GM12874 (cell line): ENCODE data around the gene KDM1B.

Experiments
- CTCF ChIP-seq: IDR thresholded peaks from 2 replicates; pipeline ENCODE4 v1.5.1; 2011; ENCODE audit warnings: low read depth, mild to moderate bottlenecking, control low read depth, low read length, moderate library complexity; ENCODE audit not compliant: insufficient read depth

Gene KDM1B

GRCh38 chr6:18244251-18244650 is 89.0 kb downstream of the KDM1B start:
- TF ChIP-seq CTCF, result no peak

DNA sequence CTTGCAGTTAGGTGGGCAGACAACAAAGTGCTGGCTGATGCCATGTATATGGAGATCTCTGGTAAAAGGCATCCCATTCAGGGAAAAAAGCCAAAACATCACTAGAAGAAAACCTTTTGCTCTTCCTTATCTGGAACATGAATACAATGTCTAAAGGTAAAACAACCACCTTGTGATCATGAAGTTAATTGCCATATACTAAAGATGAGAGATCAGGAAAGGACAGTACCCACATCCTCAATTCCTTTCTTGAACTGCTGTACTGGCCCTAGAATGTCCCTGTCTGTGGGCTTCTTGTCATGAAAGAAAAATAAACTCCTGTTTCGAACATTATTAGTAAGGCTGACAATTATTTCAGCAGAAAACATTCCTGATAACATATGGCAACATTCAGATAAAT is 89.9 kb downstream of the KDM1B start:
- TF ChIP-seq CTCF, result no peak

DNA sequence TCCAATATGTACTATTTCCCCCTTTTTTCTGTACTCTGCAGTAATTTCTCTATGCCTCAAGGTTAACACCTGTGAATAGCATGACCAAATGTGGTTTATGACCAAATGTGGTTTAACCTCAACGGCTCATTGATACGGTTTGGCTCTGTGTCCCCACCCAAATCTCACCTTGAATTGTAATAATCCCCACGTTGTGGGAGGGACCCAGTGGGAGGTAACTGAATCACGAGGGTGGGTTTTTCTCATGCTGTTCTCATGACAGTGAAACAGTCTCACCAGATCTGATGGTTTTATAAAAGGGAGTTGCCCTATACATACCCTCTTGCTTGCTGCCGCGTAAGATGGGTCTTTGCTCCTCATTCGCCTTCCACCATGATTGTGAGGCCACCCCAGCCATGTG is 90.4 kb downstream of the KDM1B start:
- no peak for TF ChIP-seq CTCF

- no peak for TF ChIP-seq CTCF
Measured at GRCh38 chr6:18246205-18246604, 91.0 kb downstream of the KDM1B start.

DNA sequence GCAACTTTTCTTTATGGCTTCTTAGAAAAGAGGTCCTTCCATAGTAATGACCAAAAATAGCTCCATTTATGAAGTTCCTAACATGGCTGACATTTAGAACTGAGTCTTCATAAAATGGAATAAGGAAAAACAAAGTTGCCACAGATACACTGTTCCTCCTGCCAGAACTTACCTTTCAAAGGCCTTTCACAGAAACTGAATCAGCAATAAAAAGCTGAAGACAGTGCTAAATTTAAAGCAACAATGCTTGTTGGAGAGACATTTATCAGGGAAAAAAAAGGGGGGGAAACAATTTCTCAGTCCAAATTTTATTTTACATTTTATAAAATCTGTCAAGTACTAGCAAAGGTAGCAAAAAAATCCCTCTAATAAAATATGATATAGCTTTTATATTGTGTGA is 91.8 kb downstream of the KDM1B start:
- no peak for TF ChIP-seq CTCF

DNA sequence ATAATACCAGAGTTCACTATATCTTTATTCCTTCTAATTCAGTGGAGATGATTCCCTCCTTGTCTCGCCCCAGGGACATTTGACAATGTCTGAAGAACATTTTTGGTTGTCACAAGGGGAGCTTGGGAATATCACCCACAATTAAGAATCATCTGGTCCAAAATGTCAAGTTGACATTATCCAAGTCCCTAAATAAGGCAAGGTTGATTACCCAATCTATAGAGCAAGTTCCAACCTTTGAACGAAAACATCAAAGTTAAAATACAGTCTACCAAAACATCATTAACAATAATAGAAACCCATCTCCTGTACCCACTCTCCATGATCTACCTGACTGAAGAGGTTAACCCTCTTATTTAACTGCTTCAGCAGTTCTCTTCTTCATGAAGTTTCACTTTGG is 93.5 kb downstream of the KDM1B start:
- TF ChIP-seq CTCF, result no peak

GRCh38 chr6:18249271-18249670 is 94.0 kb downstream of the KDM1B start:
- no peak for TF ChIP-seq CTCF

DNA sequence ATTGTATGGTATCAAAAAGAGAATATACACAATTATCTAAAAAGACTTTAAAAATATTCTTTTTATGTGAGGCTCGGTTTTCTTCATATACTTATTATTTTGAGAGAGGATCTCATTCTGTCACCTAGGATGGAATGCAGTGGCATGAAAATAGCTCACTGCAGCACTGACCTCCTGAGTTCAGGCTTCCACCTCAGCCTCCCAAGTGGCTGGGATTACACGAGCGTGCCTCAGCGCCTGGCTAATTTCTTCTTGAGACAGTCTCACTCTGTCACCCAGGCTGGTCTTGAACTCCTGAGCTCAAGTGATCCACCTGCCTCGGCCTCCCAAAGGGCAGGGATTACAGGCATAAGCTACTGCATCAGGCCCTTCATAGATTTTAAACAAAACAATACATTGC is 98.4 kb downstream of the KDM1B start:
- no peak for TF ChIP-seq CTCF
